GM12801 (cell line): Measurements from ENCODE around the gene TAB2.

ENCODE experiments used
- TF ChIP-seq, protein P1 (sequence below): IDR thresholded peaks from one replicate; pipeline ENCODE4 v1.5.1; 2011; ENCODE audit warnings: control low read depth; ENCODE audit not compliant: insufficient read length; ENCODE audit errors: extremely low read depth

Gene TAB2, protein sequence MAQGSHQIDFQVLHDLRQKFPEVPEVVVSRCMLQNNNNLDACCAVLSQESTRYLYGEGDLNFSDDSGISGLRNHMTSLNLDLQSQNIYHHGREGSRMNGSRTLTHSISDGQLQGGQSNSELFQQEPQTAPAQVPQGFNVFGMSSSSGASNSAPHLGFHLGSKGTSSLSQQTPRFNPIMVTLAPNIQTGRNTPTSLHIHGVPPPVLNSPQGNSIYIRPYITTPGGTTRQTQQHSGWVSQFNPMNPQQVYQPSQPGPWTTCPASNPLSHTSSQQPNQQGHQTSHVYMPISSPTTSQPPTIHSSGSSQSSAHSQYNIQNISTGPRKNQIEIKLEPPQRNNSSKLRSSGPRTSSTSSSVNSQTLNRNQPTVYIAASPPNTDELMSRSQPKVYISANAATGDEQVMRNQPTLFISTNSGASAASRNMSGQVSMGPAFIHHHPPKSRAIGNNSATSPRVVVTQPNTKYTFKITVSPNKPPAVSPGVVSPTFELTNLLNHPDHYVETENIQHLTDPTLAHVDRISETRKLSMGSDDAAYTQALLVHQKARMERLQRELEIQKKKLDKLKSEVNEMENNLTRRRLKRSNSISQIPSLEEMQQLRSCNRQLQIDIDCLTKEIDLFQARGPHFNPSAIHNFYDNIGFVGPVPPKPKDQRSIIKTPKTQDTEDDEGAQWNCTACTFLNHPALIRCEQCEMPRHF

DNA sequence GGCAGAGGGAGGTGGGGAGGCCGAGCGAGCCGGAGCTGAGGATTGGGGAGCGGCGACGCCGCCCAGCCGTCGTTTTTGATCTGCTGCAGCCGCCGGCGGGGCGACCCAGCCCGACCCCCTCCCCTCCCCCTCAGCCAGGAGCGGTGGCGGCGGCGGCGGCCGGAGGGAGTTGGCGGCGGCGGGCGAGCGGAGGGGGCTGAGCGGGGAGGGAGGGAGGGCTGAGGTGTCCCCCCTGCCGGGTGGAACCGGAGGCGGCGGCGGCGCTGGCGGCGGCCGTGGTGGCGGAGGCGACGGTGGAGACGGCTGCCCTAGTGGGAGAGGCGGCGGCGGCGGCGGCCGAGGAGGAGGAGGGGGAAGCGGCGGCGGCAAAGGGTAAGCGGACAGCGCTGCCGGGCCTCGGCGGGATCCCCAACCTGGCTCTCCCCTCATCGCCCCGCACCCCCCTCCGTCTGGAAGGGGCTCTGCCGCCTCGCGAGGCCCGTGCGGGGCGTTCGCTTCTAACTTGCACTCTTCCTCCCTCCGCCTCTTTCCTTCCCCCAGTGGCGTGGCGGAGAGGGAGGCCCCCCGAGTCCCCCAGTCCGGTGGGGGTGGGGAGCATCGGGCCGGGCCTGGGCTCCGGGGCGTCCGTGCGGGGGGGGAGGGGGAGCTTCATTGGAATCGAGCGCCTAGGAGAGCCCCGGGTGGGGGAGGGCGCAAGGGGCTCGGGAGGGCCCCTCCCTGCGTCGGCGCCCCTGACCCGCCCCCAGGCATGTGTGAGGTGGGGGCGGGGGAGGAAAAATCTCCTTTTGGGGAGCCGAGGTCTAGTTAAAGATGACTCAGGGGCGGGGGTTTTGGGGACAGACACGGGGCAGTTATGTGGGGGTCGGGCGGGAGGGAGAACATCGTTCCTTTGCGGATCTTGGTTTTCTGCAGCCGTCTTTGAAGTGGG, at the start of gene TAB2:
TSS of gene TAB2 (plus strand) at position 69 of the 928 bp plus-strand sequence. CDS start 52,286 bp downstream, outside the sequence.
- TF ChIP-seq, protein P1, sequence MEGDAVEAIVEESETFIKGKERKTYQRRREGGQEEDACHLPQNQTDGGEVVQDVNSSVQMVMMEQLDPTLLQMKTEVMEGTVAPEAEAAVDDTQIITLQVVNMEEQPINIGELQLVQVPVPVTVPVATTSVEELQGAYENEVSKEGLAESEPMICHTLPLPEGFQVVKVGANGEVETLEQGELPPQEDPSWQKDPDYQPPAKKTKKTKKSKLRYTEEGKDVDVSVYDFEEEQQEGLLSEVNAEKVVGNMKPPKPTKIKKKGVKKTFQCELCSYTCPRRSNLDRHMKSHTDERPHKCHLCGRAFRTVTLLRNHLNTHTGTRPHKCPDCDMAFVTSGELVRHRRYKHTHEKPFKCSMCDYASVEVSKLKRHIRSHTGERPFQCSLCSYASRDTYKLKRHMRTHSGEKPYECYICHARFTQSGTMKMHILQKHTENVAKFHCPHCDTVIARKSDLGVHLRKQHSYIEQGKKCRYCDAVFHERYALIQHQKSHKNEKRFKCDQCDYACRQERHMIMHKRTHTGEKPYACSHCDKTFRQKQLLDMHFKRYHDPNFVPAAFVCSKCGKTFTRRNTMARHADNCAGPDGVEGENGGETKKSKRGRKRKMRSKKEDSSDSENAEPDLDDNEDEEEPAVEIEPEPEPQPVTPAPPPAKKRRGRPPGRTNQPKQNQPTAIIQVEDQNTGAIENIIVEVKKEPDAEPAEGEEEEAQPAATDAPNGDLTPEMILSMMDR, result no peak

DNA sequence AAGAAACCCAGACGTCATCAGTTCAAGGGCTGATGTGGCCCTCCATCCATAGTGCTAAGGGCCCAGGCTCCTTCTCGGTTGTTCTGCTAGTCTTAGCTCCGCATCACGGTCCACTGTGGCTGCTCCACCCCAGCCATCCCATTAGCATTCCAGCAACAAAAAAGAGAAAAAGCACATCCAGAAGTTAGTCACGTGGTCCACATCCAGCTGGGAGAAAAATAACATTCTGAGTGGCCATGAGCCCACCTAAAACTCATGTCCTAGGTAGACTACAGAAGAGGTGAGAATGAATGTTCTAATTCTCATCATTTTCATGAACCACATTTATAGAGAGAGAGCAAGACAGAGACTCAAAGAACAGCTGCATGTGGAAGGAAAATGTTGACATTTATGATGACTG, 49.4 kb upstream of the TAB2 start:
- TF ChIP-seq, protein P1, result no peak

DNA sequence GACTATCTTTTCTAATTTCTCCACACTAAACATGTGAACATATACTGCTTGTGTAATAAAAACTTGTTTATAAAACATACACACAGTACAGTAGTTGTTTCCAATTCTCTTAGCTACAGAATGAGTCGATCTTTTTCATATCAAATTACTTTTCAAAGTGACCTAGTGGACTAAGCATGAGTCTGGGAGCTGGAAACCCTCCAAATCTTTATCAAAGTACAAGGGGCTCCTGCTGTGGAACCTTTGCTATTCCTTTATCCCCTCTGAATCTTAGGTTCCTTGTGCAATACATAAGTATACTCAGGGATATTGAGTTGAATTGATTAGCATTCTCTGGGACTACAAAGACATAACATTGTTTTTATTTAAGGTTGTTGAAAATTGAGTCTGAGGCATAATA, 48.7 kb upstream of the TAB2 start:
- TF ChIP-seq, protein P1, result no peak

DNA sequence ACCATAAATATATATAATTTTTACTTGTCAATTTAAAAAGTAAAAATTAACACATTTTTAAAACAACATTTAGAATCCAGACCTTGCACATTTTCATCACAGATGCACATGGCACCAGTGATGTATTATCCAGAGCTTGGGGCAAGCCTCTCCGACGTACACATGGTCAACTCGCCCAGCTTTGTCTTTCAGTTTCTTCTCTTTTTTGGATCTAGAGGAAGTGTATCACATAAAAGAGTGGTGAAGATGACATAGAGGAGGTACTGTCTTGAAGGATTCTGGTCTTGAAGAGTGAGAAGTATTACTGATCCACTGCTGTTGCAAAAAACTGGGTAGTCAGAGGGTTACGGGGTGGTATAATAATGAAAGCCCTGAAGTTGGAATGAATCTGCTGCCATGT, 46.9 kb upstream of the TAB2 start:
- TF ChIP-seq, protein P1, result no peak

DNA sequence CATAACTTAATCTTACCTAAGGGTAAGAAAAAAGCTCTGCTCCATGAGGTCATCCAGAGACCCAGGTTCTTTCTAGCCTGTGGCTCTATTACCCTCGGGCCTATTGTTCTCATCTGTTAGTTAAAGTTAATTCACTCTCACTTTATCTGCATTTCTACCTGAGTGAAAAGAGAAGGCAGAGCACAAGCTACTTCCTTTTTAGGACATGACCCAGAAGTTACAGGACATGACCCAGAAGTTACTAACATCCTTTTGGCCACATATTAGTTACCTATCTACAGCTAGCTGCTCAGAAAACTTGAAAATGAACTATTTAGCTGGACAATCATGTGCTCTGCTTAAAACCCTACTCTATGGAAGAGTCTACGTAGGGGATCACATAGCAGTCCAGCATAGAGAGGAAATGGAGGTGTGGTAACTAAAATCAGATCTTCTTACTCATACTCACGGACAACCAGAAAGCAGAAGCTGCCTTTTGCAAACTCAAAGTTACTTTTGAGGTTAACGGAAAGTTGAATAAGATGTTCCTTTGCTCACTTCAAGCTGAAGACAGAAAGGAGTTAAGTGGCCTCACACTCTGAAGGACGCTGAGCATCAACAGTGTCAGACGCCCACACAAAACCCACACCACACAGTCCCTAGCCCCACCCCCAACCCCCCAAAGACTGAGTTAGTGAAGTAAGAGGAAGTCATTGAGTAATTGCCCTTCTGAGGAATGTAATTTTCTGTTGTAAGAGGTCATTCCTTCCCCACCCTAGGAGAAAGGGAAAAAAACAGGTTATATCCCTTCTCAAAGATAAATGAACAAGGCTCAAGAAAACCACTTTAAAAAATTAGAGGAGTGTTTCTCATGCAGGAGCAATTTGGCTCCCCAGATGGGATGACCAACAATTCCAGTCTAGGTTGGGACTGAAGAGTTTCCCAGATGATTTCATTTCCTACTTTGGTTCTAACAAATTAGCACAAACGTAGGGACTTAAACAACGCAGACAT, 45.9 kb upstream of the TAB2 start:
- TF ChIP-seq, protein P1, result no peak

DNA sequence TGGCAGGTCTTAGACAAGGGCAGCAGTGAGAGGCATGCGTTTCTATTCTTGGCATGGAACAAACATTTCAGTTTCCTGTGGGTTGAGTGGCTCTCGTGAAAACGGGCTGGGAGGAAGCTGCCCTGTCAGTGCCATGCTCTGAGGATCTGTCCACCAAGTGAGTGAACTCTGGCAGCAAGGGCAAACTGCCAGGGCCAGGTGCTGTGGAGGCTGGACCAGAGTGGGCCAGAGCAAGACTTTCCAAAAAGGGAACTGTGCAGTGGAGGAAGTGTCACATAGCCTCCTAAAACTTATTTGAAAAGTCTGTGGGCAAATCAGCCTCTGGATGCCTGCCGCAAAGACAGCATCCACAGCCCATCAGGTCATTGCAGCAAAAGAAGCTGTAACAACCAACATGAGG, 44.2 kb upstream of the TAB2 start:
- TF ChIP-seq, protein P1, result no peak
